Liver (tissue), 9 donors: ENCODE measurements around the gene FGD5. TPM values are rescaled to one million over a fixed set of nuclear protein-coding genes. Genes with fewer than 3 reads are reported as not detected.

Source experiments
- DNase-seq: peaks from one replicate; pipeline ENCODE4 v3.0.0-alpha.2; 2017; ENCODE audit warnings: low spot score
- H3K27ac ChIP-seq, 2 donors: one replicate each; pipeline ENCODE4 v1.7.0; 2013; ENCODE audit warnings: inconsistent platforms in 2 of 2, low read length in 2 of 2, control low read depth in 1 of 2, low read depth in 1 of 2, mild to moderate bottlenecking in 1 of 2
- H3K27me3 ChIP-seq, 4 donors: one replicate each; pipeline versions ENCODE4 v1.6.1 to v1.7.0; 2013; ENCODE audit warnings: low read length in 3 of 4, inconsistent platforms in 1 of 4, mild to moderate bottlenecking in 1 of 4, moderate library complexity in 1 of 4; ENCODE audit not compliant: control insufficient read depth in 4 of 4, insufficient read depth in 4 of 4
- H3K36me3 ChIP-seq, 4 donors: one replicate each; pipeline versions ENCODE4 v1.6.1 to v1.7.0; 2013; ENCODE audit warnings: low read length in 3 of 4, mild to moderate bottlenecking in 3 of 4, low read depth in 1 of 4, moderate library complexity in 1 of 4; ENCODE audit not compliant: control insufficient read depth in 4 of 4, insufficient read depth in 3 of 4
- H3K4me1 ChIP-seq, 4 donors: one replicate each; pipeline versions ENCODE4 v1.6.1 to v1.7.0; 2013; ENCODE audit warnings: low read length in 3 of 4, mild to moderate bottlenecking in 3 of 4, moderate library complexity in 1 of 4; ENCODE audit not compliant: control insufficient read depth in 4 of 4, insufficient read depth in 4 of 4
- H3K4me3 ChIP-seq, 3 donors: one replicate each; pipeline versions ENCODE4 v1.6.1 to v1.7.0; 2013; ENCODE audit warnings: low read length in 3 of 3, control low read depth in 1 of 3, low read depth in 1 of 3, mild to moderate bottlenecking in 1 of 3
- H3K9ac ChIP-seq, 2 donors: one replicate each; pipeline ENCODE4 v1.7.0; 2013; ENCODE audit warnings: low read length in 2 of 2, mild to moderate bottlenecking in 2 of 2, moderate library complexity in 2 of 2, control low read depth in 1 of 2, low read depth in 1 of 2
- H3K9me3 ChIP-seq, 4 donors: one replicate each; pipeline versions ENCODE4 v1.6.1 to v1.7.0; 2013; ENCODE audit warnings: low read length in 3 of 4; ENCODE audit not compliant: control insufficient read depth in 4 of 4
- ATF3 ChIP-seq: IDR thresholded peaks from 2 replicates; pipeline ENCODE4 v1.6.1; 2016; ENCODE audit warnings: antibody characterized with exemption
- CTCF ChIP-seq: fragments of 150-350 bp; IDR thresholded peaks from 2 replicates; pipeline ENCODE4 v1.5.1; 2017; ENCODE audit warnings: improper control_type of control experiment, low read depth, low read length; ENCODE audit not compliant: missing input control
- EGR1 ChIP-seq, 2 donors: IDR thresholded peaks; 2 replicates each; pipeline ENCODE4 v1.6.1; 2016 to 2018; ENCODE audit warnings: antibody characterized with exemption in 2 of 2, low read depth in 2 of 2
- FOXA1 ChIP-seq: IDR thresholded peaks from 2 replicates; pipeline ENCODE4 v1.6.1; 2016; ENCODE audit warnings: antibody characterized with exemption
- FOXA2 ChIP-seq: IDR thresholded peaks from 2 replicates; pipeline ENCODE4 v1.6.1; 2016; ENCODE audit warnings: antibody characterized with exemption
- HNF4A ChIP-seq, 2 donors: conservative IDR thresholded peaks; 2 replicates each; pipeline ENCODE4 v1.6.1; 2016; ENCODE audit warnings: antibody characterized with exemption in 2 of 2, mild to moderate bottlenecking in 2 of 2
- HNF4G ChIP-seq: IDR thresholded peaks from 2 replicates; pipeline ENCODE4 v1.6.1; 2016; ENCODE audit warnings: antibody characterized with exemption
- JUND ChIP-seq, 2 donors: IDR thresholded peaks; 2 replicates each; pipeline ENCODE4 v1.6.1; 2016; ENCODE audit warnings: antibody characterized with exemption in 2 of 2
- MAX ChIP-seq: IDR thresholded peaks from 2 replicates; pipeline ENCODE4 v1.6.1; 2016; ENCODE audit warnings: antibody characterized with exemption
- NR2F2 ChIP-seq: IDR thresholded peaks from 2 replicates; pipeline ENCODE4 v1.6.1; 2016; ENCODE audit warnings: antibody characterized with exemption
- RAD21 ChIP-seq, 2 donors: IDR thresholded peaks; 2 replicates each; pipeline ENCODE4 v1.6.1; 2016; ENCODE audit warnings: antibody characterized with exemption in 2 of 2, mild to moderate bottlenecking in 2 of 2
- RXRA ChIP-seq, 2 donors: IDR thresholded peaks; 2 replicates each; pipeline ENCODE4 v1.6.1; 2017 to 2018; ENCODE audit warnings: antibody characterized with exemption in 2 of 2, mild to moderate bottlenecking in 1 of 2
- SP1 ChIP-seq: IDR thresholded peaks from 2 replicates; pipeline ENCODE4 v1.6.1; 2018; ENCODE audit warnings: antibody characterized with exemption, mild to moderate bottlenecking
- TAF1 ChIP-seq: conservative IDR thresholded peaks from 2 replicates; pipeline ENCODE4 v1.6.1; 2016; ENCODE audit warnings: antibody characterized with exemption, mild to moderate bottlenecking
- WGBS: extraction: QIAGEN DNeasy Blood & Tissue Kit; methylation state at CpG from one replicate; pipeline ENCODE4 v1.1.7; 2013; 5-methylcytosine and 5-hydroxymethylcytosine counted together
- polyA plus RNA-seq, 2 donors: library from polyadenylated mRNA; stranded (reverse) in 1 of 2; unstranded in 1 of 2; fragments of 200-250 nt in 1 of 2; fragments of >200 nt in 1 of 2; fragmentation: Nextera tagmentation in 1 of 2; extraction: Ambion mirVana in 1 of 2; gene quantifications; one replicate each; pipeline versions ENCODE4 v1.2.1 to v1.2.3, GENCODE V29; 2013 to 2015
- total RNA-seq, 2 donors: library from RNA; depleted of rRNA; stranded (reverse); fragments of >200 nt; gene quantifications; one replicate each; pipeline ENCODE4 v1.2.3, GENCODE V29; 2014
- TF ChIP-seq, protein P1 (sequence below): IDR thresholded peaks from 2 replicates; pipeline ENCODE4 v1.6.1; 2016; ENCODE audit warnings: antibody characterized with exemption
- TF ChIP-seq, protein P2 (sequence below): IDR thresholded peaks from 2 replicates; pipeline ENCODE4 v1.6.1; 2016; ENCODE audit warnings: antibody characterized with exemption, mild to moderate bottlenecking
- donor health status: healthy.
- donor health status: healthy.
- donor health status: healthy.
- donor health status: healthy.
- donor health status: healthy.

The FGD5 gene
- total and polyA plus RNA-seq, 4 donors, result 2.0 to 6.3 (median 3.1) TPM

- TF ChIP-seq, protein P1, sequence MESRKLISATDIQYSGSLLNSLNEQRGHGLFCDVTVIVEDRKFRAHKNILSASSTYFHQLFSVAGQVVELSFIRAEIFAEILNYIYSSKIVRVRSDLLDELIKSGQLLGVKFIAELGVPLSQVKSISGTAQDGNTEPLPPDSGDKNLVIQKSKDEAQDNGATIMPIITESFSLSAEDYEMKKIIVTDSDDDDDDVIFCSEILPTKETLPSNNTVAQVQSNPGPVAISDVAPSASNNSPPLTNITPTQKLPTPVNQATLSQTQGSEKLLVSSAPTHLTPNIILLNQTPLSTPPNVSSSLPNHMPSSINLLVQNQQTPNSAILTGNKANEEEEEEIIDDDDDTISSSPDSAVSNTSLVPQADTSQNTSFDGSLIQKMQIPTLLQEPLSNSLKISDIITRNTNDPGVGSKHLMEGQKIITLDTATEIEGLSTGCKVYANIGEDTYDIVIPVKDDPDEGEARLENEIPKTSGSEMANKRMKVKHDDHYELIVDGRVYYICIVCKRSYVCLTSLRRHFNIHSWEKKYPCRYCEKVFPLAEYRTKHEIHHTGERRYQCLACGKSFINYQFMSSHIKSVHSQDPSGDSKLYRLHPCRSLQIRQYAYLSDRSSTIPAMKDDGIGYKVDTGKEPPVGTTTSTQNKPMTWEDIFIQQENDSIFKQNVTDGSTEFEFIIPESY, result no peak
- no peak for TF ChIP-seq RXRA (IDR thresholded peaks at IDR 0.05)
- no peak for TF ChIP-seq TAF1
- TF ChIP-seq MAX, result no peak
- TF ChIP-seq FOXA2, result no peak
- no peak for TF ChIP-seq NR2F2
- TF ChIP-seq, protein P2, sequence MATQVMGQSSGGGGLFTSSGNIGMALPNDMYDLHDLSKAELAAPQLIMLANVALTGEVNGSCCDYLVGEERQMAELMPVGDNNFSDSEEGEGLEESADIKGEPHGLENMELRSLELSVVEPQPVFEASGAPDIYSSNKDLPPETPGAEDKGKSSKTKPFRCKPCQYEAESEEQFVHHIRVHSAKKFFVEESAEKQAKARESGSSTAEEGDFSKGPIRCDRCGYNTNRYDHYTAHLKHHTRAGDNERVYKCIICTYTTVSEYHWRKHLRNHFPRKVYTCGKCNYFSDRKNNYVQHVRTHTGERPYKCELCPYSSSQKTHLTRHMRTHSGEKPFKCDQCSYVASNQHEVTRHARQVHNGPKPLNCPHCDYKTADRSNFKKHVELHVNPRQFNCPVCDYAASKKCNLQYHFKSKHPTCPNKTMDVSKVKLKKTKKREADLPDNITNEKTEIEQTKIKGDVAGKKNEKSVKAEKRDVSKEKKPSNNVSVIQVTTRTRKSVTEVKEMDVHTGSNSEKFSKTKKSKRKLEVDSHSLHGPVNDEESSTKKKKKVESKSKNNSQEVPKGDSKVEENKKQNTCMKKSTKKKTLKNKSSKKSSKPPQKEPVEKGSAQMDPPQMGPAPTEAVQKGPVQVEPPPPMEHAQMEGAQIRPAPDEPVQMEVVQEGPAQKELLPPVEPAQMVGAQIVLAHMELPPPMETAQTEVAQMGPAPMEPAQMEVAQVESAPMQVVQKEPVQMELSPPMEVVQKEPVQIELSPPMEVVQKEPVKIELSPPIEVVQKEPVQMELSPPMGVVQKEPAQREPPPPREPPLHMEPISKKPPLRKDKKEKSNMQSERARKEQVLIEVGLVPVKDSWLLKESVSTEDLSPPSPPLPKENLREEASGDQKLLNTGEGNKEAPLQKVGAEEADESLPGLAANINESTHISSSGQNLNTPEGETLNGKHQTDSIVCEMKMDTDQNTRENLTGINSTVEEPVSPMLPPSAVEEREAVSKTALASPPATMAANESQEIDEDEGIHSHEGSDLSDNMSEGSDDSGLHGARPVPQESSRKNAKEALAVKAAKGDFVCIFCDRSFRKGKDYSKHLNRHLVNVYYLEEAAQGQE, result no peak
These were observed 66.5 kb downstream of the FGD5 start (continued) for GRCh38 chr3:14885307-14885706.

- H3K9ac ChIP-seq, result no peak overlapping the region
- no peaks in the 10 kb centered on the region for H3K27me3 ChIP-seq
- no peaks in the 10 kb centered on the region for H3K4me1 ChIP-seq
- WGBS, result 96% methylated on average over 3 of the region's 3 CpGs
- no peaks in the 10 kb centered on the region for H3K9me3 ChIP-seq
- no peak overlapping the region for H3K27ac ChIP-seq
- DNase-seq, result no peak
- H3K36me3 ChIP-seq, result no peaks in the 10 kb centered on the region
- no peak for TF ChIP-seq RXRA (IDR thresholded peaks at IDR 0.05)
- no peak for TF ChIP-seq HNF4G
- no peak for TF ChIP-seq MAX
- TF ChIP-seq RAD21 (IDR thresholded peaks at IDR 0.05), result no peak
- no peak for TF ChIP-seq FOXA1
- TF ChIP-seq SP1, result no peak
- no peak for TF ChIP-seq ATF3
- TF ChIP-seq JUND (IDR thresholded peaks at IDR 0.05), result no peak
- TF ChIP-seq EGR1 (IDR thresholded peaks at IDR 0.05; ENCODE audit: low read depth in 2 of 2), result no peak
- TF ChIP-seq TAF1, result no peak
- TF ChIP-seq NR2F2, result no peak
- no peak overlapping the region for H3K4me3 ChIP-seq
These were observed 67.3 kb downstream of the FGD5 start for GRCh38 chr3:14886101-14886500.

- Histone ChIP-seq H3K27ac (no peak overlapping the region), H3K4me3 (no peak overlapping the region), H3K27me3 (no peaks in the 10 kb centered on the region), H3K36me3 (no peaks in the 10 kb centered on the region), H3K4me1 (no peaks in the 10 kb centered on the region), H3K9me3 (no peaks in the 10 kb centered on the region), H3K9ac (no peak overlapping the region)
- DNase-seq, result no peak
- WGBS, result 90% methylated on average over 7 of the region's 7 CpGs
- TF ChIP-seq HNF4G (no peak), CTCF (no peak), HNF4A (conservative IDR thresholded peaks at IDR 0.05) (no peak), SP1 (no peak), FOXA1 (no peak), FOXA2 (no peak), TAF1 (no peak), JUND (IDR thresholded peaks at IDR 0.05) (no peak)
- TF ChIP-seq, protein P2, result no peak
- TF ChIP-seq, protein P1, result no peak
These were observed 70.4 kb downstream of the FGD5 start for GRCh38 chr3:14889205-14889604.
